Ovary (tissue), 9 donors: Measurements from ENCODE around the gene RGMA. TPM values are rescaled to one million over a fixed set of nuclear protein-coding genes. Genes with fewer than 3 reads are reported as not detected.
A peak's percentile ranks its signal among the peaks of the same experiment; 100 is the strongest.

ENCODE experiments used
- DNase-seq, 5 donors: peaks; one replicate each; pipeline ENCODE4 v3.0.0-alpha.2; 2019 to 2020
- H3K27ac ChIP-seq, 2 donors: fragments of 200-600 bp; one replicate each; pipeline versions ENCODE4 v1.5.1 to v1.8.0; 2019 to 2022
- H3K27me3 ChIP-seq: fragments of 200-600 bp; one replicate; pipeline ENCODE4 v1.8.0; 2022
- H3K36me3 ChIP-seq: fragments of 200-600 bp; sonication (generic); one replicate; pipeline ENCODE4 v1.5.1; 2019
- H3K4me1 ChIP-seq: one replicate; pipeline ENCODE4 v1.8.1; 2013; ENCODE audit warnings: mild to moderate bottlenecking, moderate library complexity; ENCODE audit not compliant: insufficient read depth
- H3K4me3 ChIP-seq: fragments of 200-600 bp; sonication (generic); one replicate; pipeline ENCODE4 v1.5.1; 2017
- H3K9me3 ChIP-seq, 2 donors: fragments of 200-600 bp in 1 of 2; sonication (generic) in 1 of 2; one replicate each; pipeline versions ENCODE4 v1.5.1 to v1.8.1; 2013 to 2019; ENCODE audit warnings: mild to moderate bottlenecking in 1 of 2, moderate library complexity in 1 of 2
- EP300 ChIP-seq: sonication (generic); formaldehyde crosslinking; IDR thresholded peaks from one replicate; pipeline ENCODE4 v1.6.1; 2017; ENCODE audit warnings: antibody characterized with exemption
- POLR2A ChIP-seq: fragments of 450-650 bp; IDR thresholded peaks from one replicate; pipeline ENCODE4 v1.6.1; 2017; ENCODE audit warnings: antibody characterized with exemption, mild to moderate bottlenecking, moderate library complexity
- WGBS, 3 donors: extraction: QIAGEN DNeasy Blood & Tissue Kit in 1 of 3; methylation state at CpG; one replicate each; pipeline versions ENCODE4 v1.1.5 to v1.1.7; 2013 to 2017; 5-methylcytosine and 5-hydroxymethylcytosine counted together
- intact Hi-C, 4 donors: fragments of 100-400 bp; cut with DNase I; formaldehyde crosslinking; loops; one replicate each; pipeline versions ENCODE4 v1.11.0 to v1.15.1; 2022 to 2023
- polyA plus RNA-seq, 2 donors: library from polyadenylated mRNA; stranded (reverse); fragments of 200-250 nt in 1 of 2; fragments of 350-450 nt in 1 of 2; fragmentation: Illumina TruSeq in 1 of 2; extraction: RNeasy Lipid Tissue Mini Kit (QIAGEN cat#74804) in 1 of 2; gene quantifications; one replicate each; pipeline ENCODE4 v1.2.3, GENCODE V29; 2013 to 2014
- total RNA-seq, 7 donors: library from RNA; depleted of rRNA in 2 of 7; stranded (reverse); fragments of >200 nt in 2 of 7; fragmentation: NEBNext Ultra II Directional in 3 of 7; extraction: Animal tissue kit (Norgen Biotek cat#: 25700) in 3 of 7; gene quantifications; one replicate each; pipeline versions ENCODE4 v1.1.0 to v1.2.4, GENCODE V29; 2016 to 2023
- TF ChIP-seq, protein P1 (sequence below), 3 donors: fragments of 450-650 bp in 2 of 3; fragments of 200-600 bp in 1 of 3; IDR thresholded peaks; one replicate each; pipeline versions ENCODE4 v1.5.1 to v1.8.0; 2016 to 2022; ENCODE audit warnings: antibody characterized with exemption in 3 of 3, mild to moderate bottlenecking in 1 of 3
- donor health status: DM: no; HTN: no; CAD: no; lungs with moderate emphysema.
- donor health status: DM: no; HTN: no; CAD: no.
- donor health status: Bipolar disorder and iron deficiency.
- donor health status: DM: yes; HTN: yes; CAD: no.
- donor health status: DM: no; HTN: no; CAD: no.
- donor health status: DM: yes; HTN: yes; CAD: no.

Gene RGMA
- total and polyA plus RNA-seq, 9 donors, result 2.8 to 47.6 (median 31.6) TPM

DNA sequence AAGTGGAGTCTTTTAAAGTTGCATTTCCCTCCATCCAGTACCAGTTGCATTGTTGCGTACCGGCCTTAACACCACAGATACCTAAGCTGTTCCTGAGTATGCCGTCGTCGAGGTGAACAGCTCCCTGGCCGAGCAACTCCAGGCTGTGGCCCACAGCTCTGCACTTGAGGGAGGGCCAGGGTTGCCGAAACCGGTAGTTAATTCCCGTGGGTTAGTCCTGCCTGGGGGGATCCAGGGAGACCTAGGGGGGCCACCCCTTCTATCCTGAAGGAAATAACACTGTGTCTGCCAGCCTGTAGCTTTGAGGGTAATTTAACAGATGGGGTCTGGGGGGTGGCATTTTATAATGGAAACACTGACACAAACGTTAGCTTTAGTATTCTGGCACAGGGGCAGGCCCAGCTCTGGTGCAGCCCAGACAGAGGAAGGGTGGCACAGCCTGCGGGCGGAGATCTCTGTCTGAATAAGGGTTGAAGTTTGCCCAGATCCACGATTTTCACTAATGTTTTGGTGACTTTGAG, 60.8 kb downstream of the RGMA start:
- peak in 2 of 5 donors; percentile 30 to 46 for DNase-seq
- Histone ChIP-seq H3K36me3 (no peaks in the 10 kb centered on the region), H3K4me3 (no peak overlapping the region), H3K9me3 (no peaks in the 10 kb centered on the region), H3K27me3 (no peaks in the 10 kb centered on the region), H3K4me1 (peaks cover 18% of the 10 kb centered on the region), H3K27ac (peak overlapping the region; percentile 11 to 81)
- intact Hi-C loops, result loop anchor here in 3 of 4 donors (5.0 to 10.0 kb wide), 3 partner anchors 223 to 233 kb away; no protein-coding TSS in a partner anchor
- 43 to 51% (median 43%) methylated on average over 13 of the region's 13 CpGs for WGBS, 3 donors
- TF ChIP-seq POLR2A (no peak), EP300 (no peak)
- TF ChIP-seq, protein P1, sequence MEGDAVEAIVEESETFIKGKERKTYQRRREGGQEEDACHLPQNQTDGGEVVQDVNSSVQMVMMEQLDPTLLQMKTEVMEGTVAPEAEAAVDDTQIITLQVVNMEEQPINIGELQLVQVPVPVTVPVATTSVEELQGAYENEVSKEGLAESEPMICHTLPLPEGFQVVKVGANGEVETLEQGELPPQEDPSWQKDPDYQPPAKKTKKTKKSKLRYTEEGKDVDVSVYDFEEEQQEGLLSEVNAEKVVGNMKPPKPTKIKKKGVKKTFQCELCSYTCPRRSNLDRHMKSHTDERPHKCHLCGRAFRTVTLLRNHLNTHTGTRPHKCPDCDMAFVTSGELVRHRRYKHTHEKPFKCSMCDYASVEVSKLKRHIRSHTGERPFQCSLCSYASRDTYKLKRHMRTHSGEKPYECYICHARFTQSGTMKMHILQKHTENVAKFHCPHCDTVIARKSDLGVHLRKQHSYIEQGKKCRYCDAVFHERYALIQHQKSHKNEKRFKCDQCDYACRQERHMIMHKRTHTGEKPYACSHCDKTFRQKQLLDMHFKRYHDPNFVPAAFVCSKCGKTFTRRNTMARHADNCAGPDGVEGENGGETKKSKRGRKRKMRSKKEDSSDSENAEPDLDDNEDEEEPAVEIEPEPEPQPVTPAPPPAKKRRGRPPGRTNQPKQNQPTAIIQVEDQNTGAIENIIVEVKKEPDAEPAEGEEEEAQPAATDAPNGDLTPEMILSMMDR (IDR thresholded peaks at IDR 0.05), result no peak

DNA sequence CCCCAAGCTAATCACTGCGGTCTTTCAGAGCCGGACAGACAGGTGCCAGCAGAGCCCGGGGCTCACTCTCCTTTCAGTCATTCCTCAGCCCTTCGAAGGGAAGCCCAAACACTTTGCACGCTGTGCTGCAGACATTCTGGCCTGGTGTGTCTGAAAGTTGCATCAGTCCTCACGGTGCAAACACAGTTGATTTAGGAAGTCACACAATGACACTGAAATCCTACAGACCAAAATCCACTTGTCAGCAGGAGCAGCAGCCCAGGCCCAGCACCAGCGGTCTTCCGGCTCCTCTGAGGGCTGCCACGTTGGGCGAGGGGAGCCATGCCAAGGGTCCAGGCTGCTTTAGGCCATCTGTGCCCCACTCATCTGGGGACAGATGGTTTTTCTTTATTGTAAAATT, 61.6 kb downstream of the RGMA start:
- Histone ChIP-seq H3K36me3 (no peaks in the 10 kb centered on the region), H3K9me3 (no peaks in the 10 kb centered on the region), H3K4me3 (no peak overlapping the region), H3K27me3 (no peaks in the 10 kb centered on the region), H3K4me1 (peaks cover 18% of the 10 kb centered on the region), H3K27ac (peak overlapping the region in 1 of 2 donors; percentile 81)
- peak in 2 of 5 donors; percentile 16 to 35 for DNase-seq
- intact Hi-C loops, result loop anchor here in 3 of 4 donors (5.0 to 10.0 kb wide), 3 partner anchors 223 to 233 kb away; no protein-coding TSS in a partner anchor
- no peak for TF ChIP-seq EP300
- TF ChIP-seq, protein P1 (IDR thresholded peaks at IDR 0.05), result no peak
- no peak for TF ChIP-seq POLR2A
- 85 to 86% (median 85%) methylated on average over 10 of the region's 10 CpGs for WGBS, 3 donors

DNA sequence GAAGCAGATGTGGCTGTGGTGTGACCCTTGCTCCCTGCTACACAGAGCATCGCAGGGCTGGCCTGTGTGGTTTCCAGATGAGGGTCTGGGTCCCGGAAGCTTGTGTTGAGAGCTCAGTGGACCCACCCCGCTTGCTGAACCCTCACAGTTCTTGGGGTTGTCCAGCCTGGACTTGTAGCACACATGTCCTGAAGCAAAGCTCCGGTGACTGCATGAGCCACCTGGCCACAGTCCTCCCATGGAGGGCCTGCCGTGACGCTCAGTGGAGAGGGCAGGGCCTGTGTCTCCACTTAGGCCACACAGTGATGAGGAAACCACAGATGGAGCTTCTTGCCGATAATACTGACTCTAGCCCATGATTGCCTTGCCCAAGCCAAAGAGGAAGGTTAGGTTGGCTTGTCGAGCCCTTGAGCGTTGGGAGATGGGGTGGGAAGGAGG, 62.6 kb downstream of the RGMA start:
- Histone ChIP-seq H3K4me3 (no peak overlapping the region), H3K27ac (no peak overlapping the region), H3K36me3 (no peaks in the 10 kb centered on the region), H3K27me3 (no peaks in the 10 kb centered on the region), H3K9me3 (no peaks in the 10 kb centered on the region), H3K4me1 (peaks cover 18% of the 10 kb centered on the region)
- 82 to 88% (median 86%) methylated on average over 8 to 9 of the region's 9 CpGs for WGBS, 3 donors
- TF ChIP-seq, protein P1 (IDR thresholded peaks at IDR 0.05), result no peak
- TF ChIP-seq POLR2A (no peak), EP300 (no peak)
- peak in 2 of 5 donors; percentile 19 to 34 for DNase-seq
- intact Hi-C loops, result loop anchor here in 3 of 4 donors (5.0 to 10.0 kb wide), 3 partner anchors 222 to 232 kb away; no protein-coding TSS in a partner anchor

DNA sequence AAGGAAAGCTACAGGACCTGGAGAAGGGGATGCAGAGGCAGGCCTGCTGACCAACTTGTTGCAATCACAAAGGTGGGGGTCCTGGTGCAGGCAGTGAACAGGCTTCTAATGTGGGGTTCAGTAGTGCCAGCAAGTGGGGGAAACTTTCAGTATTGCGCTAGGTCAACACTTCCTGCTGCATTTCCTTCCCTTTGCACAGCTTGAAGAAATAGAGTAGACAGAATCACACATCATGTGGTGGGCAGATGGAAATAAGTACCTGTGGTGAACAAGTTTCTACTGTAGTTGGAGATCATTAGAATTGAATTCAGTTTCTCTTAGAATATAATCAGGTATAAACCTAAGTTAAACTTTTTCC, 63.4 kb downstream of the RGMA start:
- no peak for DNase-seq

More for the DNA sequence above, 63.4 kb downstream of the RGMA start:
- intact Hi-C loops, result loop anchor here in 3 of 4 donors (5.0 to 10.0 kb wide), 3 partner anchors 221 to 231 kb away; no protein-coding TSS in a partner anchor
- TF ChIP-seq, protein P1 (IDR thresholded peaks at IDR 0.05), result no peak
- no peak for TF ChIP-seq EP300
- TF ChIP-seq POLR2A, result no peak
- Histone ChIP-seq H3K4me3 (no peak overlapping the region), H3K4me1 (peaks cover 18% of the 10 kb centered on the region), H3K27ac (no peak overlapping the region), H3K9me3 (no peaks in the 10 kb centered on the region), H3K27me3 (no peaks in the 10 kb centered on the region), H3K36me3 (no peaks in the 10 kb centered on the region)
- WGBS, 3 donors, result 92 to 97% (median 96%) methylated on average over 1 of the region's 1 CpG
